HG03575 (cell line): ENCODE results near the gene MSL3B.
"Not testable (repeated sequence)": the region's sequence is repeated elsewhere in the genome, so short reads cannot be mapped to it uniquely, and the experiment has no call there.

Source experiments
- ATAC-seq: cut with Tn5 transposase; IDR thresholded peaks from one replicate; pipeline ENCODE4 v1.9.1; 2021; ENCODE audit not compliant: unreplicated experiment, insufficient number of reproducible peaks, low FRiP score; ENCODE audit errors: extremely low read depth

The MSL3B gene

DNA sequence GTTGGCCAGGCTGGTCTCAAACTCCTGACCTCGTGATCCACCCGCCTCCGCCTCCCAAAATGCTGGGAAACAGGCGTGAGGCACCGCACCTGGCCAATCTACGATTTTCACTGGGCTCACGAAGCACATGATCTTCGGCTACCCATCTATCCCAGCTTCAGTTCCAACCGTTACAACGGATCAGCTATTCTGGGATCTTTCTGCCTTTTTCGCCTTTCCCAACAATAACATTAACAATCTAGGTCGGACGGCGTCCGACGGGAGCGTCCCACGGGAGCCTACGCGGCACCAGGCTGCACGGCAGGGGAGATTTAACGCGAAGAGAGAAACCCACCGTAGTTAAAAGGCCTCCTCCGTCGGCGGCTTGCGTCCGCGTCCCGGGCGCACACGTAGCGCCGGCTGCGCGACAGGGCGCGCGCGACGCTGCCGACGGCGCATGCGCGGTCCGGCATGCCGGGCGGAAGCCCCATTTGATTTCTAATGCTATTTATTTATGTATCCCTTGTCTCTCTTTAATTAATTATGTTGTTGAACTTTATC lies at the start of gene MSL3B:
Gene MSL3B, minus strand, starts transcription at position 394 of the 540 bp plus-strand sequence.
- ATAC-seq, result no peak

- ATAC-seq, result no peak
These were observed 48.9 kb upstream of the MSL3B start, which contains the start of gene TRPM8 for GRCh38 chr2:233917116-233917515. Gene TRPM8, plus strand, starts transcription at chr2:233917373. Its CDS starts 9,165 bp downstream, at chr2:233926538.

DNA sequence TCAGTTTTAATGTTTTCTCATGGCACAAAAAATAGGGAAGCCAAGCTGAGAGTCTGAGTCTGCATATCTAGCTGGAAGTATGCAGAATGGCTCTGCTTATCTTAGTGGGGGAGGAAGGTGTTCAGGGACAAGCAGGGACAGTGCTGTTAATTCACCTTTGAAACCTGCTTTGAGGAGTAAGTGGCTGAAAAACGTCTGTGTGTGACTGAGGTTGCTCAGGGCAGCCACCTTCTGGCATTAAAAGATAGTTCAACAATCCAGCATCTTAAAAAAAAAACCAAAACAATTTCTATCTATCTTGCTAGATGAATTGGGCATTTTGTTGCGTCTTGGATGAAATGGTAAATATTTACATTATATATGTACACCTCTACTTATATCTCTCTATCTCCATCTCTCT lies 46.9 kb upstream of the MSL3B start:
- ATAC-seq, result no peak

- ATAC-seq, result no peak
These were observed 44.7 kb upstream of the MSL3B start for GRCh38 chr2:233912691-233913423.

- ATAC-seq, result no peak
These were observed 39.4 kb upstream of the MSL3B start for GRCh38 chr2:233907627-233908026.

DNA sequence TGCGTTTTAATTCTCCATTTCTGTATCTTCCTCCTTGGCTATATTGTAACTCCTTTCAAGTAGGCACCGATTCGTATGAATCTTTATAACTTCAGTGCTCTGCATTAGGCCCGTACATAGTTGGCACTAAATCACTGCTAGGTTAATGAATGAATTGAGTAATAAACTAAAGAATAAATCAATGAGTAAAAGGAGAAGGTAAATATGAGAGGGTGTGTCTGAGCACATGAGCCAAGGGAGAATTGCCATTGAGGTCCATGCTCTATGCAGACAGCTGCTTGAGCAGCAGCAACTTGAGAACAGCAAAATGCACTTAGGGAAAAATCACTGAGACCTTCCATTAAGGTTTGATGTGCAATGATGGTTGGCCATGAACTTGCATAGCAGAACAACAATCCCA lies 37.8 kb upstream of the MSL3B start:
- no peak for ATAC-seq

DNA sequence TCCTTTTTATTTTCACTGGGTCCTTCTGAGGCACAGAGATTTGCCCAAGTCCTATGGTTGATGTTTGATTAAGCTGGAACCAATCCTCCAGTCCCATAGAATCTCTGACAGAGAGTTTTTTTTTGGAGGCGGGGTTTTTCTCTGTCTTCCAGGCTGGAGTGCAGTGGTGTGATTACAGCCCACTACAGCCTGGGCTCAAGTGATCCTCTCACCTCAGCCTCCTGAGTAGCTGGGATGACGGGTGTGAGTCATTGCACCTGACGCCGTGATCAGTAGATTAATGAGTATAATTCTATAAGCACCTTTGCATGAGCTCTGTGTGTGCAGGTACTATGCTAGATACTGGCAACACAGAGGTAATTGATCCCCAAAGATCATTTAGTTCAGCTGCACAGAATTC lies 33.7 kb upstream of the MSL3B start:
- ATAC-seq, result no peak

GRCh38 chr2:233901367-233901766 lies 33.2 kb upstream of the MSL3B start:
- ATAC-seq, result no peak

DNA sequence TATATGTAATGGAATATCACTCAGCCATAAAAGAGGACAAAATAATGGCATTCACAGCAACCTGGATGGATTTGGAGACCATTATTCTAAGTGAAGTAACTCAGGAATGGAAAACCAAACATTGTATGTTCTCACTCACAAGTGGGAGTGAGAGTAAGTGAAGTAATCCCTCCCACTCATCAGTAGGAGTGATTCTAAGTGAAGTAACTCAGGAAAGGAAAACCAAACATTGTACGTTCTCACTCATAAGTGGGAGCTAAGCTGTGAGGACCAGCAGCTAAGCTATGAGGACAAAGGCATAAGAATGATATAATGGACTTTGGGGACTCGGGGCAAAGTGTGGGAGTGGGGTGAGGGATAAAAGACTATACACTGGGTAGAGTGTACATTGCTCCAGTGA lies 28.1 kb upstream of the MSL3B start:
- not testable (repeated sequence) for ATAC-seq

GRCh38 chr2:233892793-233893192 lies 24.6 kb upstream of the MSL3B start:
- no peak for ATAC-seq

GRCh38 chr2:233882353-233882752 lies 14.2 kb upstream of the MSL3B start:
- ATAC-seq, result no peak

GRCh38 chr2:233872125-233872524 lies 3.9 kb upstream of the MSL3B start:
- ATAC-seq, result not testable (repeated sequence)

GRCh38 chr2:233871432-233871831 lies 3.2 kb upstream of the MSL3B start:
- ATAC-seq, result no peak

GRCh38 chr2:233866479-233866878 lies 1.7 kb downstream of the MSL3B start:
- ATAC-seq, result no peak

DNA sequence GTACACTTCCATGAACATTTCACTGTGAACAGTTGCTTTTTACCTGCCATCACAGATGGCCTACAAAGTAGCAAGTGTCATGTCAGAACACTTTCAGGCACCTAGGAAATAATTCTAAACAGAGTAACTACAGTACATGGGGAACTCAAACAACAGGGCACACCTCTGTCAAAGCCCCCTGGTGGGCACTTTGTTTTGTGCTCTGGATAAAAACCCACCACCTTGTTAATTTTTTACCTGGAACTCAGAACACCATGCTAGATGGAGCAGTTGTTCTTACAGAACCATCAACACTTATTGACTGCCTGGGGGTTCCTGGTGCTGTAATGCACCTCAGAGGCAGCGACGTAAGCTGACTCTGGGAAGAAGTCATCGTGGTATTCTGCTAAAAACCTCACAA lies 2.3 kb downstream of the MSL3B start:
- ATAC-seq, result no peak

DNA sequence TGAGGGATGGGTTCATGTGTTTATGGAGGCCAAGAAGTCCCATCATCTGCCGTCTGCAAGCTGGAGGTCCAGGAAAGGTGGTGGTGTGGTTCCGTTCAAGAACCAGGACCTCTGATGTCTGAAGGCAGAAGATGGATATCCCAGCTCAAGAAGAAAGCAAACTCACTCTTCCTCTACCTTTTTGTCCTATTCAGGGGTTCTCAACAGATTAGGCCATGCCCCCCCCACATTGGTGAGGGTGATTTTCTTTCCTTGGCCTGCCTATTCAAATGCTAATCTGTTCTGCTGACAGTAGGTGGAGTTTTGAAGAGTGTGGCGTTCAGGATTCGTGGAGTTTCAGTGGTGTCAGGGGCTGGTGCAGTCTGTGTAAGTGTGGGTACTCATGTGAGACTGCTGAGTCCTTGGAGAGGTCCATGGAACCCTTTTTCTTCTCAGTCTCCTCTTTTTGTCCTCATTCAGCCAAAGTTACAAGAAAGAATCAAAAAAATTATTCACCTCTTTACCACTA lies 5.9 kb downstream of the MSL3B start:
- ATAC-seq, result no peak

DNA sequence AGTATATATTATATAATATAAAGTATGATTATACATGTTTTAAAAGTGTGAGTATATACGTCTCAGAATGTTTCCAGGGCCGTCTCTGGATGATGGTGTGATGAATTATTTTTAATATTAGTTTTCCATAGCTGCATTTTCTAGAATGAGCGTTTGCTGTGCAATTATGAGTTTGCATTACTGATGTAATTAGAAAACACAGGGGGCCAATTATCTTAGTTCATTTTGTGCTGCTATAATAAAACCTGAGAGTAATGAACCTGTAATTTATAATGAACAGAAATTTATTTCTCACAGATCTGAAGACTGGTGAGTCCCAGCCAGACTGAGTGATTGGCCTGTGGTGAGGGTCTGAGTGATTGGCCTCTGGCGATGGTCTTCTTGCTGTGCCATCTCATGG lies 9.9 kb downstream of the MSL3B start:
- no peak for ATAC-seq

- ATAC-seq, result no peak
These were observed 10.6 kb downstream of the MSL3B start for GRCh38 chr2:233857511-233858141.

DNA sequence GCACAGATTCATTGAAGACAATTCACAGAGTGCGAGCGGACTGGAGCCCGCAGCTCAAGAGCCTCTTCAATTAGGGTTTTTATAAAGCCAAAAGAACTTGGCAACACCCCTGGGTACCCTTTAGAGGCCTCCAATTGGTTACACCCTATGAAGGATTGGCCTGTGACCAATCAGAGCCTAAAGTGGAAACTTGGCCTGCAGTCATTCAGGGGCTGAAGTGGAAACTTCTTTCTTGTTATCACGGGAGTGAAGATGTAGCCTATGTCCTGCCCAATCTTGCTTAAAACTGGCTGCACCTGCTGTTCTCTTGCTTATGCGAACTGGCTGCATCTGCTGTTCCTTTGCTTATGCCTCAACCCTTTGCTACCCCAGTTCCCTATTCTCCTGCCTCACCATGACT lies 12.0 kb downstream of the MSL3B start:
- ATAC-seq, result no peak

DNA sequence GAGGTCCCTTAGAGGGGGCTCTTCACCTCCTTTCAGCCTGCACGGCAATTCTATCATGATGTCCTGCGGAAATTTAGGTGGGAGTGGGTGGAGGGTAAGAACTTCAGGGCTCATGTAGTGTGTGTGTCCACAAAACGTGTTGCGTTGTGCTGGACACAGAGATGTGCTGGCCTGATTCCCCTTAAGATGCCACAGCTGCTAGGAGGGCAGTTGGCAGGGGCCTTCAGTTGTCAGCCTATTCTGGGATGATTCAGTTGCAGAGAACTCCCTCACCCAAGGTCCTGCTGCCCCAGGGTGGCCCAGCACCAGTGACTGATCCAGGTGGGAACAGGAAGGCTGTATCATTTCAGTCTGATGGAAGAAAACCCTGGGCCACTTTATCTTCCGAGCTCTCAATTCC lies 12.8 kb downstream of the MSL3B start:
- ATAC-seq, result no peak
